ENCODE measurements around the gene KIF3B. TPM values are rescaled to one million over a fixed set of nuclear protein-coding genes. Genes with fewer than 3 reads are reported as not detected.

KIF3B gene
- polyA plus RNA-seq, 1 donor, result 46.1 TPM

Other genes with a start within 250 kb of the KIF3B start
- 1.8 TPM for gene HCK, start 225.4 kb upstream of the KIF3B start, polyA plus RNA-seq (ENCODE audit: insufficient read length)
- gene TM9SF4, start 167.9 kb upstream of the KIF3B start, polyA plus RNA-seq (ENCODE audit: insufficient read length), result 72.0 TPM
- gene PLAGL2, start 69.9 kb upstream of the KIF3B start, polyA plus RNA-seq (ENCODE audit: insufficient read length), result 23.2 TPM
- gene POFUT1, start 69.8 kb upstream of the KIF3B start, polyA plus RNA-seq (ENCODE audit: insufficient read length), result 42.3 TPM
- 80.9 TPM for gene ASXL1, start 80.7 kb downstream of the KIF3B start, polyA plus RNA-seq (ENCODE audit: insufficient read length)

Data from left kidney (tissue), 1 donor.